TTC549 (cell line): ENCODE results near the gene SNX5.

Source experiments
- FAIRE-seq: peaks from 2 replicates; lab custom pipeline; 2012; peaks lifted over from hg19 to GRCh38; lab: Jason Lieb, UNC

The SNX5 gene

DNA sequence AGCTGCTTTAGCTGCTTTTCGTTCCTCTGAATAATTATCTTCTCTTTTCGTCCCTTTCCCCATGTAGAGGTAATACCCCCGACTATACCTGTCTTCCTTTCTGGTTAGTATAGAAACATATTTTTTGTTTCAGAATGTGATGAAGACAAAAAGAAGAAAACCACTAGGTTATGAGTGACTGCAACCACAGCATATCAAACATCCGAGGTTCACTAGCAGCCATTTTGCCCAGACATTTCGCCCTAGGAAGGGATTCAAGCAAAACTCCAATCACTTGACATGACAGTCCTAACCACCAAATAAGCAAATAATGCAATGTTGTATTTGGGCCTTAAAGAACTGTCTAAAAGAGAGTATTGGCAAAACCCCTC, 9.4 kb downstream of the SNX5 start:
- FAIRE-seq, result no peak

DNA sequence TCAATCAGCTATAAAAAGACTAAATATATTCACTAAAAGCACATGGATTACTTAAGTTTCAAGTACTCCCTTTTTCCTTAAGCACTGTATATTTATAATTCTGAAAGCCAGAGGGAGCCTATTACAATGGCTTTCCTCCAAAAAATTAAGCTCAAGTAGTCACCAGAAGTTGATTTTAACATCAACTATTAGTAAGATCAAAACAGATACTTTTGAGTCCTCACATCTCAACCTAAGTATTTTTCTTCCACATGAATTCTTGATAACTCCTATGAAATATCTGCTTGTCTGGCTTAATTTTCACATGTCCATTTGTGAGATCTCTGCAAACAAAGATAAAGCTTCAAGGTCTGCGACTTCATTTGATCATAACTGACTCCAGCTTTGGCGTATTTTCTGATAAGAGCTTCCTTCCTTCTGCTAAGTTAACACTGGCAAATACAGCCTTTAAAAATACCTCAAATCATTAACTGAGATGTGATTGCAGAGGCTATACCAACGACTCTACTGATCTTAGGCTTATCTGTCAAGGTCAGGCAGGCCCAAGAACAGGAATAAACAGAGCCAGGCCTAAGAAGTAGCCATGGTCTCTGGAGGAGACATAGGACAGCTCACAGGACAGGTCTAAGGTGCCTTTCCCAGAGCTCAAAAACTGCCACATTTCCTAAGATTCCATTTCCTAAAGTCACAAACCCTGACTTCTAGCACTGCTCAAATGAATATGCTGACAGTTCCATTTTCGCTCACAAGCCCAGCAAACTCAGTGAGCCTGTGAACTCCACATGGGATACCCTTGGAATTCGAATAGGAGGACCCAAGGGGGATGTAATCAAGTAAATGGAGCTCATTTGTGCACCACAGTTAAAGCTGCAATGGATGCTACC, 10.0 kb downstream of the SNX5 start:
- FAIRE-seq, result no peak

DNA sequence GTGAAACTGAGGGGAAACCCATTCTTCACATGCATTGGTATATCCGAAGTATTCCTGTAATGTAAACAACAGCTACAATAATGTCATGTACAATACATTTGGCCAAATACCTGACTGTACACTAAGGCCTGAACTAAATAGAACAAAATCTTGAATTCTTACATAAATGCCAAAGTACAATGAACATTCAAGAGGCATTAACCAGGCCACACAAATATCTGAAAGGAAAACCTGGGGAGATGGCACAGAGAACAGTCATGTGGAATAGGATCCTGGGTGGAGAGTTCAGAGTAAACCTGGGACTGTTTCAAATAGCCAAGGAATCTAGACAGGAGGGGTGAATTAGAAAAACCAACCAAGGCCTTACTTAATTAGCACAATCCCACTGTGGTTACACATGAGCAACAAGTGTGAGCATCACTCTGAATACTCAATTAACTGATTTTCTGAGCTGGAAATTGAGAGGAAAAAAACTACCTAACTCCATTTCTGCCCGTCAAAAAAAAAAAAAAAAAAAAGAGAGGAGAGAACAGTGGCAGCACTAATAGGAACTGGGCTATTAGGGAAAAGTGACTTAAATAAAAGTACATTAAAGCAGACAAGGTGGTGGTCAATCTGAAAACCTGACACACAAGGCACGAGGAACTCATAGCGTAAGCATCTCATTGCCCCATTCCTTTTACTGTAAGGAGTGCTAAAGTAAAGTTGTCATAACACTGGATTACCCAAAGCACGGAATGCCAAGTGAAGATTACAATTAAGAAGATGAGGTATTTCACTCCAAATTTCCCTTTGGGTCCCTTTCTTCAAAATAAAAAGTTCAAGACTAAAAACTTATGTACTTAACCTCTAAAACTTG, 10.9 kb downstream of the SNX5 start:
- FAIRE-seq, result no peak

DNA sequence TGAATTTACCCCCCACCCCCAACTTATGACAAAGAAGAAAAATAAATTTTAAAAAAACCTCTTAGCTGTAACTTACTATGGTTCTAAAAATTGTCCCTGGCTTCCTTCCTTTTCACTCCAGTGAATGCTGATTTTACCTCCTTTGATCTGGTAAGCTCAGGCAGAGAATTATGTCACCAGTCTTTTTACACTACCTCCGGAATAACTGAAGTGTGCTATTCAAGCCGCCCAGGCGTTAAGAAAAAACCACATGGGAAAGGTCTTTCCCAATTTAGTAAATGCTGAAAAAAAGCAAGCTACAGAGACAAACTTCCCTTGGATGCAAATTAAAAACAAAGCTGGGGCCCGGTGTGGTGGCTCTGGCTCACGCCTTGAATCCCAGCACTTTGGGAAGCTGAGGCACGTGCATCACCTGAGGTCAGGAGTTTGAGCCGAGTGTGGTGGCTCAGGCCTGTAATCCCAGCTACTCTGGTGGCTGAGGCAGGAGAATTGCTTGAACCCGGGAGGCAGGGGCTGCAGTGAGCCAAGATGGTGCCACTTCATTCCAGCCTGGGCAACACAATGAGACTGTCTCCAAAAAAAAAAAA, 12.4 kb downstream of the SNX5 start:
- no peak for FAIRE-seq

DNA sequence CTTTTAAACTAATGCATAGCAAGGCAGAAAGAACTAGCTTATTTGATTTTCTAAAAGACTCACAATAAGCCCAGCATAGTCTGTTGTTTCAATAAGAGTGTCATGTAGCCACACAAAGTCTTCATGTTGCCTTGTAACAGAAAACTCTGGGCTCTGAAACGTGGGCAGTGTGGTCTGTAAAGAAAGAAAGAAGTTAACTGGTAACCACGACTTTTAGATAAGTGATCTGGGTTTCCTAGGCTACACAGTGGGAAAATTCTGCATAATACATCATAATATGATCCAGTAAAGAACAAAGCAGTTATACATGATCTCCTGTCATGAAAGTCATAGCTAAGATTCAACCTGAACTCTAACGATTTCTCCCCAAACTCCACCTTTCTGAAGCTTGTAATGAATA, 13.3 kb downstream of the SNX5 start:
- FAIRE-seq, result no peak

DNA sequence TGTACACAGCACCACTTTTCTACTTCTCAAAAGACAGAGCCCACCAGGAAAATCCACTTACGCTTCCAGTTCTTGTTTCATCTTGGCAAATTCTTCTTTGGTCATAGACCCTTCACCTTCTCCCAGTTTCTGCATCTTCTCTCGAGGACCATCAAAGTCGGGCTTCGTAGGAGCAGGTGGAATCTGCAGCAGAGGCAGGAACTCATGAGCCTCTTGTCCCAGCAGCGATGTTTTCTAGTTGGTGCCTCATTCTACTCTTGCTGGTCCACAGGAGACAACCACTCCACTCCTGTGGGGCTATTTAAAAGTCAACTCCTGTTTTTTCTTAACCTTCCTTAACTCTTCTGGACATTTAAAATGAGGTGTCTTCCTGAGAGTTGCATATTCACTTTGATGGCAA, 14.7 kb downstream of the SNX5 start:
- FAIRE-seq, result no peak

DNA sequence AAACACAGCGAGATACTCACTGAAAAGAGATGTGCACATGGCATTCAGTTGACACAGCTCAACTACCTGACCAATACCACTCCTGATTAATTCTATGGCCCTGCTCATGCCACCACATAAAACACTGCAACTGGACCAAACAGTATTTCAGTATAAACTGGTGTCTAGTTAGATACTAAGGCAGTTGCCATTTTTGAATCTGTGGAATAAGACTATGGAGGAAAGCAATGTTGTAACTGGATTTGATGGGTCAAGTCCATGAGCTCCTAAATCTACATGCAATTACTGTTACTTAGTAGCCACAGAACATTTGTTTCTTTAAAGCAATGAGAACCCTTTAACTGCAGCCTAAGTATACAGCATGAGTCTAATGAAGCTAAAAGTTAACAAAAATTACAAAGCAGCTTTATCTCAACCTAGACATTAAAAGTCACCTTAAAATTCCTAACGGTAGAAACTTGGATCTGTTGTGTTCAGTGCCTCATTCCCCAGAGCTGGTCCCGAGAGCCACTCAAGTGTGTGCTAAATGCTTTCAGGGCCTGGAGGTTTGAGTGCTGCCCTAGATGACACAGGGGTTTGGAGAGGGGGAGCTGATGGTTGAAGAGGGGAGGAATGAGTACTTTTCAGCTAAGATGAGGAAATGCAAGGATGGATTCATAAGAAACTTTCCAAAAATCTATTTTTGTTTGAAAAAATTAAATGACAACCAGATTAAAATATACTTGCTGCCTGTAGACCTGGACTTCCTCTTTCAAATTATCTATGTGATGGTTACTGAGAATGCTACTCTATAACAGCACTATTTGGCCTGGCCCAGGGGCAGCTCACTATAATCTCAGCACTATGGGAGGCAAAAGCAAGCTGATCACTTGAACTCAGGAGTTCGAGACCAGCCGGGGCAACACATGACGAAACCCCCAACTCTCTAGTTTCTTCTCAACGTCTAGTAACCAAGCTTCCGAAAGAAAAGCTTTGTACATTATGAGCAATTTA, 15.6 kb downstream of the SNX5 start:
- FAIRE-seq, result no peak

DNA sequence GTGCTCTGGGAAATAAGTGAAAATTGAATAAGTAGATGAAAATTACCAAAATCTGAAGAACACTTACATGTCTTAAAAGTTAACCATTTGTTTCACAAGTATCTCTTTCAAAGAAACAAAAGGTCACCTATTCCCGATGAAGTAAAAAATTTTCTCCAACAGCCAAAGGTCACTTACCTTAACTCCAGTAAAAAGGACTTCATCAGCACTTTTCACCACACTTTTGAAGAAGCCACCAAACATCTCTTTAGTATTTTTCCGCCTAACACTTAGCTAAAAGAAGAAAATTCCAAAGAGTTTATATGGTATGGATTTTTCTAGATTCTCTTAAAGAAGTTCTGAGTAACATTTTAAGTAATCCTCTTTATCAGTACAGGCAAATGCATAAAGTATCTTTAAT, 17.3 kb downstream of the SNX5 start:
- FAIRE-seq, result no peak

DNA sequence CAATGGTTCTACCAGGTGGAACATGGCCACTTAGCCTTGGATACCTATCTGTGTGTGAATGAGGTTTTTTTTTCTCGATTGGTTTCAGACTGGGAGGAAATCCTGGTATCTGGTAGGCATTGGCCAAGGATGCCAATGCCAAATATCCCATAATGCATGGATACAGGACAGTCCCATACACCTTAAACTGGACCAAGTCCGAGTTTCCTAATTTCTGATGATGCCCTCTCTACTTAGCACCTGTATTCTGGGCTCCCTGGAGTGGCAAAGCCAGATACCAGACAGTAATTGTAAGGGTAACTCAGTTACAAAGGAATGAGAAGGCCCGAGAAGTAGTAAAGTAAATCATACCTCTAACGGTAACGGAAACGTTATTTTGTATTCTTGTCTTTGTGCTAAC, 17.9 kb downstream of the SNX5 start:
- no peak for FAIRE-seq

DNA sequence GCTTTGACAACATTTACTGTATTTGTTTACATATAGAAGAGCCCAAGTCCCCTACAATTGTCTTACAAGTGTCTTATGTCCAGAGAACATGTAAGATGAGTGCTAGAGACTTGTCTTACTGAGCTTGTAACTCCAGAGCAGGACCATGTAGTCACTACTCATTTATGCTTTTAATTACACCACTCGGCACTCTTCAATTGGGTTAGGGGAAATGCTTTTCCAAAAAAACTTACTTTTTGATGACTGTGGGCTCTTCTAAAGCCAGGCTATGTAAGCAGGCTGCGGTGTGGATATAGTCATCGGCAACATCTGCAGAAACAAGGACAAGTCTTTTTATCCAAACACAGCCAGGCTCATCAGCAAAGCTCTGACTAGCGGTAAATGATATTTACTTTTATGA, 18.7 kb downstream of the SNX5 start:
- FAIRE-seq, result no peak

DNA sequence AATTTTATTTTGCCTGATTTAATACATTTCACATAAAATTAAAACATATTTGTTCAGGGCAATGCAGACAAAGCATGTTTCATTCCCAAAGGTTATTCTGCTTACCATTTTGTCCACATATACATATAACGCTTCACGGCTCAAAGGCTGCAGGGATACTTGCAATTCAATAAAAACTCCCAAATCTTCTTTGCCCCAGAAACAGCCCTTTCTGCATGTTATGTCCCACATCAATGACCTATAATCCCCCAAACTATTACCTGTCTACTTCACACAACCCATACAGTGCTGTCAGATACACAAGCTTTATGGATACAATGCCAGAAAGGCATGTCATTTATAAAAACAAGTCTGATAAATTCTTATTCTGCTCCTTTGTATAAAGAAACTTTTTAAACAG, 20.2 kb downstream of the SNX5 start:
- no peak for FAIRE-seq

DNA sequence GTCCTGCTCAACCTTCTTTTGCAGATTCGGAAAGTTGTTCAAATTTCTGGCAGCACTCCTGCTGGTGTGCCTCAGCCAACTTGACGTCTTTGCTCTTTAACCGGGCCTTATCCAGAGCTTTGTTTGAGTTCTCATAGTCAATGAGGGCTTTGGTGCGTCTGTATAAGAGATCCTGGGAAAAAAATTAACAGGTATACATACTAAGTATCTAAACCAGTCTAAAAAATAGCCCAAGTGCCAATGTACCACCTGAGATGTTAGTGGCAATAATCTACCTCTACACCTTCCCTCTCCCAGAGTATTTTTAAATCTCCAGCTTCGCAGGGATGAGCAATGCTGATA, 21.1 kb downstream of the SNX5 start:
- FAIRE-seq, result no peak

DNA sequence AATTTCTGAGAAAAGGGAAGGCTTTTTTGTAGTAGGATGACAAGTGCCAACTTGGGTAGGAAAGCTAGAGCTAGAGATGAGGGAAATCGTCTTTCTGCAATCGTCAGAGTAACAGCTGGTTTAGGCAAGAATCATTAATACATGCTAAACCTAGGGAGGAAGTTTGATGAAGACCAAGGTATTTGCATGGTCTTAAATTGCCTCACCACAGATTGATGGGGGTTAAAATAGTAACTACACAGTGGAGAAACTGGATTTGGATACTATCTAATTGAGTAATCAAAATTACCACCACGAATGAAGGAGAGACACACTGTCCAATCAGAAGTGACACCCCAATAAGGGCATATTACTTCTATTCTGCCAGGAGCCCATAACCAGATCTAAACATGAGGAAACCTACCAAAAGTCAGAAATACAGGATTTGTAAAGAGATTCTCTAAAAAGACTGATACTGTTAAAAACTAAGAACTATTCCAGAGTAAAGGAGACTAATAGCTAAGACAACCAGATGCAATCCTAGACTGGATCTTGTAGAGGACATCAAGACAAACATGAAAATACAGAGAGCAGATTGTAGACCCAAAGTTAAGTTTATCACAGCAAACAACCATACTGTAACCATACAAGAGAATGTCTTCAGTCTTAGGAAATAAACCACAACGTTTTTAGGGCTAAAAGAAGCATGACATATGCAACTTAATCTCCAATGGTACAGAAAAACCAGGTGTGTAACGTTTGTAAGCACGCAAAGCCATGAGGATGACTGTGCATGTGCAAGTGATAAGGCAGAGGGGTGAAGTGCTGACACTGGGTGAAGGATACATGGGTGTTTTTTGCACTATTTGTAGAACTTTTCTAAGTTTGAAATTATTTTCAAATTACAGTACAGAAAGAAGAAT, 21.8 kb downstream of the SNX5 start:
- FAIRE-seq, result no peak

DNA sequence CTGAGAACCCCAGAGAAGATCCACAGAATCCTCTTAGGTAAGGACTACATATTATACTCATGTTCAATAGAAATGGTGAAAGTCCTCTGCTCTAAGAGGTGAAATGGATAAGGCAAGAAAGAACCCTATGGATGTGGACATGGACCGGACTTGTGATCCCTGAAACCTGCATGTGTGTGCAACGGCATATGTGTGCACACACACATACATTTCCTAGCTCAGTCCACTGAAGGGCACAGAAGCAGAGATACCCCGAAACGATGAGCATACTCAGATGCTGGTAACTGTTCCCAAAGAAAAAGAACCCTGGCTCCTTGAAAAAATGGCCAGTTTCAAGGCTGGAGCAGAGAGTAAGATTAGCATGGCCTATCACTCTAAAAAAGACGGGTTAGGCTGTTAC, 22.6 kb downstream of the SNX5 start:
- FAIRE-seq, result no peak

DNA sequence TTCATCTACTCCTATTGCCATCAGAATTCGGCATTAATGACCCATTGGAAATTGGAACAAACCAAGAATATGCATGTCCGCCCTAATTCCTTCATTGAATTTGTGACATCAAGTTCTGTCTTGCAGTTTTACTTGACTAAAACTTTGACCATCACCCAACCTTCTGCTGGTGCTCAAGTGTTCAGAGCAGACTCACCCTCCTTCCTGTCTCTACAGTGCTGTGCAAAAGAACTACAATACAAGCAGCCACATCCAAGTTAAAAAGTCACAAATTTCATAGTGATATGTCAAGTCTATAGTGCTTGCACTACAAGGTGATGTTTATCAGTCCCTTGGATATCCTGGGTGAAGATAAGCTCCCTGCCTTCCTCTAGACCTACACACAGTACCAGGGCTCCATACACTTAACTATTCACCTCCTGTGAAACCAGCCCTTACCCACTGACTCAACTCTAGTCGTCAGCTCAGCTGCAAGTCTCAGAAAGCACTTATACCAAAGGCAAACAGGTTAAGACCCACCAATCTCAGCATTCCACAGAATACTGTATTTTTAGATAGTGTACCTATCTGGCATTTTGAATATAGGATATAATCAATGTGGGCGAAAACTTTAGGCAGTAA, 23.6 kb downstream of the SNX5 start:
- no peak for FAIRE-seq

DNA sequence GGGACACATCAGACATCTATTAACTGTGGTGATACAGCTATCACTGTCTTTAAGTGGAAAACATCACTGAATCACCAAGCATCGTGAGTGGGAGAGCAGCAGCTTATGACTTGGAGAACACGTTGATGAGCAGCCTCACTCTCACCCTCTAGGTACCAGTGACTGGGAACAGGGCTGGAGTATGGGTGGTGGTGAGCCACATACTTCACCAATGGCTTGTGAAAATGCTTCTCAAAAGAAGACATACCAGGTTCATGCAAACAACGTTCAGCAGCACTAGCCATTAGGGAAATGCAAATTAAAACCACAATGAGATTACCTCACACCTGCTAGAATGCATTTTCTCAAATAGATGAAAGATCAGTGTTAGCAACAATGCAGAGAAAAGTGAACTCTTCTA, 25.3 kb downstream of the SNX5 start:
- no peak for FAIRE-seq

DNA sequence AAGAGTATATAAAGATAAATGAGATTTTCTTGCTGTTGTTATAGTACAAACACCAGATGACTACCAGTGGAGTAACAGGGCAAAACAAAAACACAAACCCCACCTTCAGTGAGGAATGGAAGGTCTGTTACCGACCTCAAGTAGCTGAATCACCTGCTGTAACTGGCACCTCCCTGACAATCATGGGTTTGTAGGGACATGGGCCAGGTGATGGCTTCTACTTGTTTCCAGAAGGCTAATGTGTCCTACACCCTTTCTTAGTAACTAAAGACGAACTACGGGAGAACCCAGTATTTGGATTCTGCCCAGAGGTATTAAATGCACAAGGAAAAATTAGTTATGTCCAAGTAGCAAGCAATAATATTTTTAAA, 26.8 kb downstream of the SNX5 start:
- FAIRE-seq, result no peak

DNA sequence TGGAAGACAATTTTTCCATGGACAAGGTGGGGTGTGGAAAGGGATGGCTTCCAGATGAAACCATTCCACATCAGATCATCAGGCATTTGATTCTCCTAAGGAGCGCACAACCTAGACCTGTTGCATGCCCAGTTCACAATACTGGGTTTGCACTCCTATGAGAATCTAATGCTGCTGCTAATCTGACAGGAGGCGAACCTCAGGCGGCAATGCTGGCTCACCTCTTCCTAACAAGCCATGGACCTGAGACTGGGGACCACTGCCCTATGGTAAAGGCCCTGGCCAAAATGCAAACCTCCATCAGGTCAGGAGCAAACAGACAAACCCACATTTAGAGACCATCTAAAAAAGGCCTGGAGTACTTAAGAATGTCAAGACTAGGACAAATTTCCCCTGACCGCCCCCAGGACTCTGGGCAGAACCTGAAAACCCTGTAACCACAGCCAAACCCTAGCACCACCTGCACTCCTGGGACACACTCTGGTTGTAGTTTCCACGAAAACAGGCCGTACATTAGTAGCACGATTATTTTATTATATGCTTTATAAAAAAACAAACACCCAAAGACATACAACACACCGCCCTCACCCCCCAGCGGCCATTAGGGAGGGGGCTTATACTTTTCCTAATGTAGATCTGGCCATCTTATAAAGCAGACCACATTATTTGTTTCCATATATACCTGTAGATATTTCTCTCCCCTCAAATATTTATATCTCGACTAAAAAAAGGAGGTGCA, 27.3 kb downstream of the SNX5 start:
- FAIRE-seq, result no peak

DNA sequence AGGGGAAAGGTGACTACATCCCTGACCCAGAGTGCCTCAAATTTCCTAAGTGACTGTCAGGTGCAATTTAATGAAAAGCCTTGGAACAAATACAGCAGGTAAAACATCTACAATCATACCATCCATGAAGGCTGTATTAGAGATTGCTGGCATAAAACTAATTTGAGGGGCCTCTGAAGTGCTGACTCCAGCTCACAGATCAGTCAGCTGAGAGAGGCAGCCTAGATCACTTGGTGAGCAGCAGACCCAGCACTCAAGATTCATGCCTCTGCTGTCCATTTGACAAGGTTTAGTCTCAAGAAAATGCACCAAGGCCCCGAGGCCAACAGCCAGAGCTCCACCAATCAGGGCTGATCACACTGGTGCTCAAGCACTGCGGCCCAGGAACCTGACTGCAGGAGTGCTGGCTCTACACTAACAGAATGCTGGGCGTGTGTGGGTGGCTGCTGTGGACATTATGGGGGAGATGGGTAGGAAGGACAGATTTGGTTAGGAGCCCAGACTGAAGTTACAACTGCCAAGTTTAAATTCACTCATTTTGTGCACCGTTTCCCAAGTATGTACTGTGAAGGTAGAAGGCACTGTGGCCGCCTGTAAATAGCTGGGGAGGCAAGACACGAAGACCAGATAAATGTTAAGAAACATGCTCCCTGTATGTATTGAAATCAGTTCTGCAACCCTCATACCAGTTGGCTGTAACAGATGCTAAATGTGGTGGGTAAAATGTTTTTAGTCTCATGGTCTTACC, 28.2 kb downstream of the SNX5 start:
- no peak for FAIRE-seq
